Osteocyte (in vitro differentiated cells): ENCODE data around the gene CUL4A. TPM values are rescaled to one million over a fixed set of nuclear protein-coding genes. Genes with fewer than 3 reads are reported as not detected.
"Not testable (repeated sequence)": the region's sequence is repeated elsewhere in the genome, so short reads cannot be mapped to it uniquely, and the experiment has no call there.

Experiments
- DNase-seq: peaks from one replicate; pipeline ENCODE4 v3.0.0; 2021; ENCODE audit warnings: mixed read lengths; ENCODE audit not compliant: unreplicated experiment; ENCODE audit errors: extremely low spot score
- H3K27ac Mint-ChIP-seq: one replicate; pipeline ENCODE4 v1.8.0; 2021; ENCODE audit warnings: mild to moderate bottlenecking, mixed read lengths; ENCODE audit not compliant: unreplicated experiment
- H3K27me3 Mint-ChIP-seq: one replicate; pipeline ENCODE4 v1.8.0; 2021; ENCODE audit warnings: mixed read lengths; ENCODE audit not compliant: unreplicated experiment
- H3K36me3 Mint-ChIP-seq: one replicate; pipeline ENCODE4 v1.8.0; 2021; ENCODE audit warnings: mixed read lengths; ENCODE audit not compliant: unreplicated experiment
- H3K4me1 Mint-ChIP-seq: one replicate; pipeline ENCODE4 v1.8.0; 2021; ENCODE audit warnings: mixed read lengths; ENCODE audit not compliant: unreplicated experiment
- H3K4me3 Mint-ChIP-seq: one replicate; pipeline ENCODE4 v1.8.0; 2021; ENCODE audit warnings: mild to moderate bottlenecking, moderate library complexity, mixed read lengths; ENCODE audit not compliant: unreplicated experiment
- H3K9me3 Mint-ChIP-seq: one replicate; pipeline ENCODE4 v1.8.0; 2021; ENCODE audit warnings: mixed read lengths; ENCODE audit not compliant: unreplicated experiment
- microRNA-seq: library from miRNA; unstranded; fragments of <30 nt; microRNA quantifications from one replicate; pipeline ENCODE4 v1.1.0, GENCODE V29; 2020; ENCODE audit not compliant: unreplicated experiment
- total RNA-seq: library from RNA; stranded (reverse); gene quantifications from 2 replicates; pipeline ENCODE4 v1.2.1, GENCODE V29; 2021
- TF ChIP-seq, protein P1 (sequence below): fragments of 200-600 bp; sonication (generic); IDR thresholded peaks from 2 replicates; pipeline ENCODE4 v1.5.0; 2021; ENCODE audit warnings: antibody characterized with exemption, mild to moderate bottlenecking, moderate library complexity

CUL4A gene
- total RNA-seq, 1 donor from 2014 or later, result 76.7 TPM

DNA sequence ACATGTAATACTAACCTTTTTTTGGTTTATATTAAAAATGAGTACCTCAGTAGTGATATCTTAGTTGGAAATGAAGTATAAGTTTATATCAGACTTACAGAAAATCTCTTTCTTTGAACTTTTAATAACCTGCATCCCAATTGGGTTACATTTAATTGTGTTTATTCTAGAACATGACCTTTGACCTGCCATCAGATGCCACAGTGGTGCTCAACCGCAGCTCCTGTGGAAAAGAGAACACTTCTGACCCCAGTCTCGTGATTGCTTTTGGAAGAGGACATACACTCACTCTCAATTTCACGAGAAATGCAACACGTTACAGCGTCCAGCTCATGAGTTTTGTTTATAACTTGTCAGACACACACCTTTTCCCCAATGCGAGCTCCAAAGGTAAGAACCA is 100.1 kb downstream of the CUL4A start:
- H3K4me3 Mint-ChIP-seq, result no peak overlapping the region
- no peak overlapping the region for H3K27ac Mint-ChIP-seq
- no peaks in the 10 kb centered on the region for H3K27me3 Mint-ChIP-seq
- no peak for DNase-seq
- H3K36me3 Mint-ChIP-seq, result peaks cover 21% of the 10 kb centered on the region
- no peaks in the 10 kb centered on the region for H3K9me3 Mint-ChIP-seq
- peaks cover 13% of the 10 kb centered on the region for H3K4me1 Mint-ChIP-seq
- TF ChIP-seq, protein P1, sequence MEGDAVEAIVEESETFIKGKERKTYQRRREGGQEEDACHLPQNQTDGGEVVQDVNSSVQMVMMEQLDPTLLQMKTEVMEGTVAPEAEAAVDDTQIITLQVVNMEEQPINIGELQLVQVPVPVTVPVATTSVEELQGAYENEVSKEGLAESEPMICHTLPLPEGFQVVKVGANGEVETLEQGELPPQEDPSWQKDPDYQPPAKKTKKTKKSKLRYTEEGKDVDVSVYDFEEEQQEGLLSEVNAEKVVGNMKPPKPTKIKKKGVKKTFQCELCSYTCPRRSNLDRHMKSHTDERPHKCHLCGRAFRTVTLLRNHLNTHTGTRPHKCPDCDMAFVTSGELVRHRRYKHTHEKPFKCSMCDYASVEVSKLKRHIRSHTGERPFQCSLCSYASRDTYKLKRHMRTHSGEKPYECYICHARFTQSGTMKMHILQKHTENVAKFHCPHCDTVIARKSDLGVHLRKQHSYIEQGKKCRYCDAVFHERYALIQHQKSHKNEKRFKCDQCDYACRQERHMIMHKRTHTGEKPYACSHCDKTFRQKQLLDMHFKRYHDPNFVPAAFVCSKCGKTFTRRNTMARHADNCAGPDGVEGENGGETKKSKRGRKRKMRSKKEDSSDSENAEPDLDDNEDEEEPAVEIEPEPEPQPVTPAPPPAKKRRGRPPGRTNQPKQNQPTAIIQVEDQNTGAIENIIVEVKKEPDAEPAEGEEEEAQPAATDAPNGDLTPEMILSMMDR, result no peak

DNA sequence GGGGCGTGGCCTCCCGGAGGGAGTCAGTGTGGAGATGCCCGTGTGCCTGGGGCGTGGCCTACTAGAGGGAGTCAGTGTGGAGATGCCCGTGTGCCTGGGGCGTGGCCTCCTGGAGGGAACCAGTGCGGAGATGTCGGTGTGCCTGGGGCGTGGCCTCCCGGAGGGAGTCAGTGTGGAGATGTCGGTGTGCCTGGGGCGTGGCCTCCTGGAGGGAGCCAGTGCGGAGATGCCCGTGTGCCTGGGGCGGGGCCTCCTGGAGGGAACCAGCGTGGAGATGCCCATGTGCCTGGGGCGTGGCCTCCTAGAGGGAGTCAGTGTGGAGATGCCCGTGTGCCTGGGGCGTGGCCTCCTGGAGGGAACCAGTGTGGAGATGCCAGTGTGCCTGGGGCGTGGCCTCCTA is 104.7 kb downstream of the CUL4A start:
- not testable (repeated sequence) for H3K27me3 Mint-ChIP-seq, DNase-seq, H3K4me3 Mint-ChIP-seq, H3K9me3 Mint-ChIP-seq, H3K4me1 Mint-ChIP-seq, H3K27ac Mint-ChIP-seq
- H3K36me3 Mint-ChIP-seq, result peaks cover 28% of the 10 kb centered on the region

DNA sequence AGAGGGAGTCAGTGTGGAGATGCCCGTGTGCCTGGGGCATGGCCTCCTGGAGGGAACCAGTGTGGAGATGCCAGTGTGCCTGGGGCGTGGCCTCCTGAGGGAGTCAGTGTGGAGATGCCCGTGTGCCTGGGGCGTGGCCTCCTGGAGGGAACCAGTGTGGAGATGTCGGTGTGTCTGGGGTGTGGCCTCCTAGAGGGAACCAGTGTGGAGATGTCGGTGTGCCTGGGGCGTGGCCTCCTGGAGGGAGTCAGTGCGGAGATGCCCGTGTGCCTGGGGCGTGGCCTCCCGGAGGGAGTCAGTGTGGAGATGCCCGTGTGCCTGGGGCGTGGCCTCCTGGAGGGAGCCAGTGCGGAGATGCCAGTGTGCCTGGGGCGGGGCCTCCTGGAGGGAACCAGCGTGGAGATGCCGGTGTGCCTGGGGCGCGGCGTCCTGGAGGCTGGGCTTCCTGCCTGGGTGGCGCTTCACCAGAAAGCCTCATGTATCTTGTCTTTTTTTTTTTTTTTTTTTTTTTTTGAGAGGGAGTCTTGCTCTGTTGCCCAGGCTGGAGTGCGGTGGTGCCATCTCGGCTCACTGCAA is 105.6 kb downstream of the CUL4A start:
- DNase-seq, H3K4me1 Mint-ChIP-seq, H3K27me3 Mint-ChIP-seq, H3K4me3 Mint-ChIP-seq, H3K9me3 Mint-ChIP-seq, H3K27ac Mint-ChIP-seq: not testable (repeated sequence)
- H3K36me3 Mint-ChIP-seq, result peaks cover 28% of the 10 kb centered on the region

DNA sequence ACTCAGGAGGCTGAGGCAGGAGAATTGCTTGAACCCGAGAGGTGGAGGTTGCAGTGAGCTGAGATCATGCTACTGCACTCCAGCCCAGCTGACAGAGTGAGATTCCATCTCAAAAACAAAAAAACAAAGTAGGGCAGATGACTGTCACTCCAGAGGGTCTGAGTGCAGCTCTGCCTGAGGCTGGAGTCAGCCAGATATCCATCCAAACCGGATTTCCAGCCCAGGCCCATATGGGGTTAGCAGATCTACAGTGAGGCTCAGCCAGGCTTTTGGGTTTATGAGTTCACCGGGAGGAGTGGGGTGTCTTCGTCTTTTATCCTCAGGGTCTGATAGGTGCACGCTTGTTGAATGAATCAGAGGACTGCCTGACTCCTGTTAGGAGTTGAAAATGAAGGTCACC is 106.6 kb downstream of the CUL4A start:
- Mint-ChIP-seq H3K4me3 (no peak overlapping the region), H3K27ac (no peak overlapping the region), H3K4me1 (no peaks in the 10 kb centered on the region), H3K9me3 (no peaks in the 10 kb centered on the region), H3K36me3 (peaks cover 33% of the 10 kb centered on the region), H3K27me3 (no peaks in the 10 kb centered on the region)
- no peak for DNase-seq
- TF ChIP-seq, protein P1, result no peak

Small RNA genes within 50 kb of the gene (microRNA-seq; reads per million reads assigned to microRNA genes)
- gene MIR8075, result not detected

Other genes with a start within 250 kb of the CUL4A start
- gene MCF2L, start 240.4 kb upstream of the CUL4A start, total RNA-seq, result 4.3 and 5.6 TPM in 2 replicates
- not detected in 2 replicates for gene F7, start 103.8 kb upstream of the CUL4A start, total RNA-seq
- 1.8 and 2.0 TPM in 2 replicates for gene F10, start 86.8 kb upstream of the CUL4A start, total RNA-seq
- not detected in 2 replicates for gene PROZ, start 51.0 kb upstream of the CUL4A start, total RNA-seq
- gene PCID2, start 944 bp upstream of the CUL4A start, total RNA-seq, result 47.9 and 48.1 TPM in 2 replicates
- gene LAMP1, start 87.6 kb downstream of the CUL4A start, total RNA-seq, result 413 and 449 TPM in 2 replicates
- 0.99 and 2.0 TPM in 2 replicates for gene GRTP1, start 154.5 kb downstream of the CUL4A start, total RNA-seq
- 2.6 and 2.9 TPM in 2 replicates for gene ADPRHL1, start 243.9 kb downstream of the CUL4A start, total RNA-seq